Measurements from ENCODE around the gene BUB3. TPM values are rescaled to one million over a fixed set of nuclear protein-coding genes. Genes with fewer than 3 reads are reported as not detected.

Gene BUB3
- total RNA-seq, 1 experiment from 2014 or later = 291 TPM

DNA sequence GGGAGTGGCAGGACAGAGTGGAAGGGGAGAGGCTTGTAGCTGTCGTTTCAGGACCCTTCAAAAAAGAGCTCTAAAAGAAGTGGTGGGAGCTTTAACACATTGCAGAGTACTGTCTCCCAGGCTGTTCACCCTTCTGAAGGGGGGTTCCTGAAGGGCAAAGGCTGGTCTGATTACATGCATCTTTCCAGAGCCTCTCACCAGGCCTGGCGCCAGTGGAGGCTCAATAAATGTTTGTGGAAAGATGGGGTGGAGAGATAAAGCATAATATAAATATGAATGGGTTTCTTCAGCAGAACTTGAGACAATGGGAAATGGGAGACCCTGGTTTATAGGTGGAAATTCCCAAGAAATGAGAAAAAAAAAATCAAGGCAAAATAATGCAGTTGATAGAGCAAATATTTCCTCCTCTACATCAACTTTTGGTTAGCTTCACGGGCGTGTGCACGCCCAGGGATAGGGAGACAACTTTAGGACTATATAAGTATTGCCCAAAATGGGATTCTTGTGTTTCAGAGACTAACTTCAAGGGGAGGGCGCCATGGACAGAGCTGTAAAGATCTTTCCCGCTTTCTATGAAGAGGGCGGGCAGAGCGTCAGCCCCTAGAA is 613 bp upstream of the BUB3 start:
- Histone ChIP-seq H3K4me1 (ENCODE audit: insufficient read depth, low read length) (peaks cover 29% of the 10 kb centered on the region), H3K79me2 (ENCODE audit: low read length) (peaks cover 45% of the 10 kb centered on the region), H3K27me3 (ENCODE audit: low read length) (no peaks in the 10 kb centered on the region), H2AFZ (ENCODE audit: low read length) (peak overlapping the region; percentile 75), H3K36me3 (ENCODE audit: low read depth, low read length) (peaks cover 32% of the 10 kb centered on the region), H4K20me1 (ENCODE audit: low read length) (peaks cover 34% of the 10 kb centered on the region), H3K9me2 (replicated peaks; ENCODE audit: low read length) (no peaks in the 10 kb centered on the region), H3F3A (ENCODE audit: low read length, unreplicated experiment) (no peaks in the 10 kb centered on the region), H3K9me3 (ENCODE audit: low read length) (no peaks in the 10 kb centered on the region), H3K27ac (ENCODE audit: low read length) (no peak overlapping the region), H3K9ac (ENCODE audit: low read length) (no peak overlapping the region), H3K4me3 (ENCODE audit: low read length) (no peak overlapping the region), H3K4me2 (ENCODE audit: low read length) (peak overlapping the region; percentile 33; the same call in 1 of the 2 replicates)
- BruUV-seq (replicated peaks) = no TSS peak
- ATAC-seq = no peak
- POLR2A ChIA-PET (ENCODE audit: unreplicated experiment) = interaction anchor here (0.5 to 0.7 kb wide), 4 partner anchors 8 to 148 kb away, joined by 3 to 6 read pairs (median 5); no protein-coding TSS in a partner anchor
- TF ChIP-seq EZH2 (IDR thresholded peaks at IDR 0.05; ENCODE audit: low read length, unreplicated experiment) (no peak), EZH2phosphoT487 (IDR thresholded peaks at IDR 0.05; ENCODE audit: borderline replicate concordance, low read length) (no peak)
- TF ChIP-seq, protein P1, sequence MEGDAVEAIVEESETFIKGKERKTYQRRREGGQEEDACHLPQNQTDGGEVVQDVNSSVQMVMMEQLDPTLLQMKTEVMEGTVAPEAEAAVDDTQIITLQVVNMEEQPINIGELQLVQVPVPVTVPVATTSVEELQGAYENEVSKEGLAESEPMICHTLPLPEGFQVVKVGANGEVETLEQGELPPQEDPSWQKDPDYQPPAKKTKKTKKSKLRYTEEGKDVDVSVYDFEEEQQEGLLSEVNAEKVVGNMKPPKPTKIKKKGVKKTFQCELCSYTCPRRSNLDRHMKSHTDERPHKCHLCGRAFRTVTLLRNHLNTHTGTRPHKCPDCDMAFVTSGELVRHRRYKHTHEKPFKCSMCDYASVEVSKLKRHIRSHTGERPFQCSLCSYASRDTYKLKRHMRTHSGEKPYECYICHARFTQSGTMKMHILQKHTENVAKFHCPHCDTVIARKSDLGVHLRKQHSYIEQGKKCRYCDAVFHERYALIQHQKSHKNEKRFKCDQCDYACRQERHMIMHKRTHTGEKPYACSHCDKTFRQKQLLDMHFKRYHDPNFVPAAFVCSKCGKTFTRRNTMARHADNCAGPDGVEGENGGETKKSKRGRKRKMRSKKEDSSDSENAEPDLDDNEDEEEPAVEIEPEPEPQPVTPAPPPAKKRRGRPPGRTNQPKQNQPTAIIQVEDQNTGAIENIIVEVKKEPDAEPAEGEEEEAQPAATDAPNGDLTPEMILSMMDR (conservative IDR thresholded peaks at IDR 0.05; ENCODE audit: low read depth, low read length) = no peak
- CTCF ChIA-PET = interaction anchor here (0.7 to 0.8 kb wide), 2 partner anchors 15 to 131 kb away, joined by 3 to 5 read pairs; no protein-coding TSS in a partner anchor
- no peak for DNase-seq
- intact Hi-C loops (cut with micrococcal nuclease) = loop anchor here (2.0 kb wide), 2 partner anchors 145 to 227 kb away; partner anchors contain the start of genes ACADSB and IKZF5

DNA sequence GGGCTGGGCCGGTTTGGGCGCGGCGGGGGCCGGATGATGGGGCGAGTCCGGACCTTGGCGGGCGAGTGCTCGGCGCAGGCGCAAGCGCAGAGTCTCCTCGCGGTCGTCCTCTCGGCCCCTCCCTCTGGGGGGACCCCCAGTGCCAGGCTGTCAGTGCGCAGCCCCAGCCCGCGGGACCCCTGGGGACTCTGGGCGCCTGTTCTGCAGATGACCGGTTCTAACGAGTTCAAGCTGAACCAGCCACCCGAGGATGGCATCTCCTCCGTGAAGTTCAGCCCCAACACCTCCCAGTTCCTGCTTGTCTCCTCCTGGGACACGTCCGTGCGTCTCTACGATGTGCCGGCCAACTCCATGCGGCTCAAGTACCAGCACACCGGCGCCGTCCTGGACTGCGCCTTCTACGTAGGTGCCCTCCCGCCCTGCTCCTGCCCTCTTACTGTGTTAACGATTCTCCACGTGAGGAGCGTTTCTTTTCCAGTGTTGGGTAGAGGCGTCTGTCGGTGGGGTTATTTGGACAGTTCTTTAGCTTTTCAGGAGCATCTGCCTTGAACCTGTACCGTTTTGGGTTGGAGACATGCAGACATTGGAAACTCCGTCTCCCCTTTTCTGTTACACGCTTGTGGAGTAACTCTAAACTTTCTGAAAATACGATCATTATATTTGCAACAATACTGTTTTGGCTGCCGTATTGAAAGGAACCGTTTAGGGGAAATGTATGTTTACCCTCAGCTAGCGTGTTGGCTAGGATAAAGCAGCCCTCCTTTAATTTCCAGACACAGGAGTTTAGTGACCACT is 706 bp downstream of the BUB3 start:
- ChIA-PET CTCF (no interaction called here), POLR2A (ENCODE audit: unreplicated experiment) (no interaction called here)
- DNase-seq (peak; percentile 26), ATAC-seq (peak; percentile 60)
- no peaks in the 10 kb centered on the region for H3K27me3 ChIP-seq (ENCODE audit: low read length)
- TF ChIP-seq, protein P1 (conservative IDR thresholded peaks at IDR 0.05; ENCODE audit: low read depth, low read length) = no peak
- TF ChIP-seq EZH2phosphoT487 (IDR thresholded peaks at IDR 0.05; ENCODE audit: borderline replicate concordance, low read length) (no peak), EZH2 (IDR thresholded peaks at IDR 0.05; ENCODE audit: low read length, unreplicated experiment) (no peak)
- H3K79me2 ChIP-seq (ENCODE audit: low read length) = peaks cover 58% of the 10 kb centered on the region
- peak overlapping the region; percentile 91 for H2AFZ ChIP-seq (ENCODE audit: low read length)
- H3K9me3 ChIP-seq (ENCODE audit: low read length) = no peaks in the 10 kb centered on the region
- peaks cover 40% of the 10 kb centered on the region for H3K4me1 ChIP-seq (ENCODE audit: insufficient read depth, low read length)
- peak overlapping the region; percentile 87 for H3K27ac ChIP-seq (ENCODE audit: low read length)
- H3K9ac ChIP-seq (ENCODE audit: low read length) = peak overlapping the region; percentile 100
- H3K9me2 ChIP-seq (replicated peaks; ENCODE audit: low read length) = no peaks in the 10 kb centered on the region
- H3K4me2 ChIP-seq (ENCODE audit: low read length) = peak overlapping the region; percentile 76
- intact Hi-C loops (cut with micrococcal nuclease) = loop anchor here (2.0 to 5.0 kb wide), 3 partner anchors 117 to 226 kb away; partner anchors contain the start of genes ACADSB and IKZF5
- peaks cover 47% of the 10 kb centered on the region for H4K20me1 ChIP-seq (ENCODE audit: low read length)
- H3K36me3 ChIP-seq (ENCODE audit: low read depth, low read length) = peaks cover 45% of the 10 kb centered on the region
- TSS peak; percentile 37 for BruUV-seq (replicated peaks)
- no peaks in the 10 kb centered on the region for H3F3A ChIP-seq (ENCODE audit: low read length, unreplicated experiment)
- H3K4me3 ChIP-seq (ENCODE audit: low read length) = peak overlapping the region; percentile 100
